OCI-LY1 (cell line): ENCODE measurements around the gene MYO18A.

ENCODE experiments used
- H2AFZ ChIP-seq: fragments of 200-600 bp; sonication (generic), shearing (Covaris generic); 2 replicates; pipeline ENCODE4 v1.6.0; 2014; ENCODE audit warnings: antibody characterized with exemption, mild to moderate bottlenecking, low read length
- H3F3A ChIP-seq: fragments of 200-600 bp; sonication (generic), shearing (Covaris generic); 2 replicates; pipeline ENCODE4 v1.6.0; 2014; ENCODE audit warnings: mild to moderate bottlenecking, antibody characterized with exemption, low read length, moderate library complexity; ENCODE audit not compliant: insufficient read depth
- H3K27ac ChIP-seq: fragments of 200-600 bp; sonication (generic); 2 replicates; pipeline ENCODE4 v1.5.1; 2014; ENCODE audit warnings: low read length, mixed run types, mild to moderate bottlenecking, low read depth; ENCODE audit not compliant: poor library complexity, severe bottlenecking
- H3K27me3 ChIP-seq: fragments of 200-600 bp; sonication (generic); 2 replicates; pipeline ENCODE4 v1.6.0; 2014; ENCODE audit warnings: antibody characterized with exemption, mild to moderate bottlenecking, low read length, moderate library complexity; ENCODE audit not compliant: insufficient read depth
- H3K36me3 ChIP-seq: fragments of 200-600 bp; sonication (generic); 2 replicates; pipeline ENCODE4 v1.6.1; 2014; ENCODE audit warnings: mild to moderate bottlenecking, antibody characterized with exemption, low read length, moderate library complexity, mixed read lengths; ENCODE audit not compliant: insufficient read depth
- H3K4me1 ChIP-seq: fragments of 200-600 bp; sonication (generic); 2 replicates; pipeline ENCODE4 v1.5.1; 2014; ENCODE audit warnings: mild to moderate bottlenecking, low read length, moderate library complexity; ENCODE audit not compliant: insufficient read depth, severe bottlenecking
- H3K4me2 ChIP-seq: fragments of 200-600 bp; sonication (generic), shearing (Covaris generic); 2 replicates; pipeline ENCODE4 v1.6.1; 2014; ENCODE audit warnings: low read length
- H3K4me3 ChIP-seq: fragments of 200-600 bp; sonication (generic); 2 replicates; pipeline ENCODE4 v1.5.1; 2014; ENCODE audit warnings: low read length, low read depth, mild to moderate bottlenecking, mixed read lengths; ENCODE audit not compliant: poor library complexity, severe bottlenecking
- H3K79me2 ChIP-seq: fragments of 200-600 bp; shearing (Covaris generic); 2 replicates; pipeline ENCODE4 v1.6.1; 2016; ENCODE audit warnings: mixed run types, low read length, mixed read lengths; ENCODE audit not compliant: insufficient read depth
- H3K9ac ChIP-seq: fragments of 200-600 bp; sonication (generic), shearing (Covaris generic); 2 replicates; pipeline ENCODE4 v1.6.1; 2014; ENCODE audit warnings: mild to moderate bottlenecking, low read length, mixed read lengths
- H3K9me2 ChIP-seq: fragments of 200-600 bp; sonication (generic), shearing (Covaris generic); 2 replicates; pipeline ENCODE4 v1.6.1; 2014; ENCODE audit warnings: low read depth, mild to moderate bottlenecking, low read length, mixed read lengths
- H3K9me3 ChIP-seq: fragments of 200-600 bp; shearing (Covaris generic); 2 replicates; pipeline ENCODE4 v1.6.1; 2014; ENCODE audit warnings: low read length, mixed read lengths
- H4K20me1 ChIP-seq: fragments of 200-600 bp; sonication (generic), shearing (Covaris generic); 2 replicates; pipeline ENCODE4 v1.6.0; 2016; ENCODE audit warnings: mild to moderate bottlenecking, low read length; ENCODE audit not compliant: insufficient read depth
- CTCF ChIP-seq: fragments of 200-600 bp; sonication (generic), shearing (Covaris generic); IDR thresholded peaks from 2 replicates; pipeline ENCODE4 v1.5.1; 2017; ENCODE audit warnings: mild to moderate bottlenecking, antibody characterized with exemption, low read length, moderate library complexity, mixed read lengths
- EZH2 ChIP-seq: fragments of 200-600 bp; sonication (generic), shearing (Covaris generic); IDR thresholded peaks from 2 replicates; pipeline ENCODE4 v1.8.0; 2017; ENCODE audit warnings: borderline replicate concordance, mixed run types, mild to moderate bottlenecking, antibody characterized with exemption, low read length, moderate library complexity, mixed read lengths

The MYO18A gene

GRCh38 chr17:29194669-29195068 lies 14.5 kb upstream of the MYO18A start:
- H3K9me2 ChIP-seq, result no peaks in the 10 kb centered on the region
- H4K20me1 ChIP-seq, result no peaks in the 10 kb centered on the region
- no peak overlapping the region for H3K4me3 ChIP-seq
- H3K79me2 ChIP-seq, result no peaks in the 10 kb centered on the region
- H3K27me3 ChIP-seq, result no peaks in the 10 kb centered on the region; the same call in 1 of the 2 replicates
- no peak overlapping the region for H3K4me2 ChIP-seq
- no peaks in the 10 kb centered on the region for H3F3A ChIP-seq
- no peak overlapping the region for H3K9ac ChIP-seq
- no peaks in the 10 kb centered on the region for H3K9me3 ChIP-seq
- no peaks in the 10 kb centered on the region for H3K36me3 ChIP-seq
- TF ChIP-seq CTCF (no peak), EZH2 (no peak)
- peaks cover 21% of the 10 kb centered on the region for H3K4me1 ChIP-seq
- H3K27ac ChIP-seq, result no peak overlapping the region
- no peak overlapping the region for H2AFZ ChIP-seq

DNA sequence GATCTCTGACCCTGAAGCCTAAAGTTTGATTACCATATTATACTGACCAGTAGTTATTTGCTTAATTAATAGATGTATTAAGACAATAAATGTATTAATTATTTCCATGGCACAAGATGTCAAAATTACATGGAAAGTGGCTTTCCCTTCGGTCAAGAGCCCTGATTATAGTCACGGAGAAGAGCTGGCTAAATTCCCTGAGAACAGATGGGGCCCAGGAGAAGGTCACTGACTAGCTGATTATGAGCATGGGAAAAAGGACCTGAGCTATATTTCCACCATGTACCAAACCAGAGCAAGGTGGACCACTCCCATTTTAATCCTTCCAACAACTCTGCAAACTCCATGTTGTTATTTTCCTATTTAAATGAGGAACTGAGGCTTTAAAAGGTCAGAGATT lies 12.9 kb upstream of the MYO18A start:
- Histone ChIP-seq H3K27ac (no peak overlapping the region), H2AFZ (no peak overlapping the region), H3K9me3 (no peaks in the 10 kb centered on the region), H3K79me2 (no peaks in the 10 kb centered on the region), H3K9ac (no peak overlapping the region), H4K20me1 (no peaks in the 10 kb centered on the region), H3K9me2 (no peaks in the 10 kb centered on the region), H3K36me3 (no peaks in the 10 kb centered on the region), H3K4me3 (no peak overlapping the region), H3K4me1 (peaks cover 21% of the 10 kb centered on the region), H3K4me2 (no peak overlapping the region), H3K27me3 (no peaks in the 10 kb centered on the region; the same call in 1 of the 2 replicates), H3F3A (no peaks in the 10 kb centered on the region)
- TF ChIP-seq EZH2 (no peak), CTCF (no peak)

- Histone ChIP-seq H3K4me1 (peaks cover 10% of the 10 kb centered on the region), H3K79me2 (no peaks in the 10 kb centered on the region), H3K9me3 (no peaks in the 10 kb centered on the region), H2AFZ (no peak overlapping the region), H3K4me2 (no peak overlapping the region), H3K4me3 (no peak overlapping the region), H3K27me3 (no peaks in the 10 kb centered on the region), H3K27ac (no peak overlapping the region), H3F3A (no peaks in the 10 kb centered on the region), H3K36me3 (no peaks in the 10 kb centered on the region), H3K9me2 (no peaks in the 10 kb centered on the region), H4K20me1 (no peaks in the 10 kb centered on the region), H3K9ac (no peak overlapping the region)
- TF ChIP-seq EZH2 (no peak), CTCF (no peak)
Observed at GRCh38 chr17:29190592-29191207, 10.5 kb upstream of the MYO18A start.
